H9 (cell line): ENCODE results near the gene IFNAR2. TPM values are rescaled to one million over a fixed set of nuclear protein-coding genes. Genes with fewer than 3 reads are reported as not detected.

Experiments
- DNase-seq: peaks from one replicate; pipeline ENCODE4 v3.0.0-alpha.2; 2017
- H2AFZ ChIP-seq: one replicate; pipeline ENCODE4 v1.6.1; 2013; ENCODE audit warnings: mild to moderate bottlenecking, low read length, control low read depth, moderate library complexity
- H2AK5ac ChIP-seq: 2 replicates; pipeline ENCODE4 v1.6.1; 2013; ENCODE audit warnings: low read length, control low read depth, mixed read lengths; ENCODE audit not compliant: insufficient read length
- H2BK120ac ChIP-seq: one replicate; pipeline ENCODE4 v1.6.1; 2013; ENCODE audit warnings: low read depth, mild to moderate bottlenecking, low read length, control low read depth, inconsistent platforms; ENCODE audit not compliant: poor library complexity, severe bottlenecking
- H2BK12ac ChIP-seq: 2 replicates; pipeline ENCODE4 v1.6.1; 2013; ENCODE audit warnings: low read length, control low read depth, mixed read lengths, low read depth; ENCODE audit not compliant: insufficient read length
- H2BK15ac ChIP-seq: 2 replicates; pipeline ENCODE4 v1.6.1; 2013; ENCODE audit warnings: low read depth, low read length, control low read depth
- H2BK20ac ChIP-seq: one replicate; pipeline ENCODE4 v1.6.1; 2013; ENCODE audit warnings: low read depth, mild to moderate bottlenecking, low read length, control low read depth, inconsistent platforms; ENCODE audit not compliant: poor library complexity, severe bottlenecking
- H2BK5ac ChIP-seq: 2 replicates; pipeline ENCODE4 v1.6.1; 2013; ENCODE audit warnings: low read length, control low read depth, mixed read lengths; ENCODE audit not compliant: insufficient read length
- H3K14ac ChIP-seq: 2 replicates; pipeline ENCODE4 v1.6.1; 2013; ENCODE audit warnings: low read length, control low read depth; ENCODE audit not compliant: insufficient read depth
- H3K18ac ChIP-seq: 2 replicates; pipeline ENCODE4 v1.6.1; 2013; ENCODE audit warnings: low read depth, mild to moderate bottlenecking, mixed read lengths, low read length, control low read depth; ENCODE audit not compliant: insufficient read length
- H3K23ac ChIP-seq: 2 replicates; pipeline ENCODE4 v1.6.1; 2013; ENCODE audit warnings: low read length, control low read depth, mixed read lengths, low read depth; ENCODE audit not compliant: insufficient read length
- H3K23me2 ChIP-seq: 2 replicates; pipeline ENCODE4 v1.6.1; 2013; ENCODE audit warnings: low read depth, mild to moderate bottlenecking, mixed read lengths, low read length, control low read depth; ENCODE audit not compliant: insufficient read length, poor library complexity, severe bottlenecking
- H3K27ac ChIP-seq: 2 replicates; pipeline ENCODE4 v1.5.1; 2013; ENCODE audit warnings: low read length, control low read depth, mixed read lengths, low read depth; ENCODE audit not compliant: insufficient read length
- H3K27me3 ChIP-seq: 2 replicates; pipeline ENCODE4 v1.6.1; 2013; ENCODE audit warnings: low read length, control low read depth, inconsistent platforms; ENCODE audit not compliant: insufficient read depth
- H3K4ac ChIP-seq: 2 replicates; pipeline ENCODE4 v1.6.1; 2013; ENCODE audit warnings: low read depth, mild to moderate bottlenecking, control low read depth, inconsistent platforms, low read length, moderate library complexity
- H3K4me1 ChIP-seq: 2 replicates; pipeline ENCODE4 v1.6.1; 2013; ENCODE audit warnings: low read length, control low read depth, inconsistent platforms; ENCODE audit not compliant: insufficient read depth
- H3K4me2 ChIP-seq: 2 replicates; pipeline ENCODE4 v1.6.1; 2013; ENCODE audit warnings: low read length, control low read depth, mixed read lengths; ENCODE audit not compliant: insufficient read length, insufficient read depth
- H3K56ac ChIP-seq: 2 replicates; pipeline ENCODE4 v1.6.1; 2013; ENCODE audit warnings: low read depth, mild to moderate bottlenecking, mixed read lengths, low read length, control low read depth; ENCODE audit not compliant: insufficient read length
- H3K79me1 ChIP-seq: 2 replicates; pipeline ENCODE4 v1.6.1; 2013; ENCODE audit warnings: low read depth, mild to moderate bottlenecking, moderate library complexity, low read length, control low read depth, inconsistent platforms; ENCODE audit not compliant: insufficient read depth, poor library complexity, severe bottlenecking
- H3K79me2 ChIP-seq: 2 replicates; pipeline ENCODE4 v1.6.1; 2013; ENCODE audit warnings: low read length, control low read depth, inconsistent platforms; ENCODE audit not compliant: insufficient read depth
- H3K9ac ChIP-seq: 2 replicates; pipeline ENCODE4 v1.6.1; 2013; ENCODE audit warnings: low read length, control low read depth, mixed read lengths; ENCODE audit not compliant: insufficient read length; ENCODE audit errors: extremely low read depth
- H3K9me3 ChIP-seq: one replicate; pipeline ENCODE4 v1.6.1; 2013; ENCODE audit warnings: low read depth, low read length, inconsistent platforms; ENCODE audit not compliant: control insufficient read depth
- H3T11ph ChIP-seq: one replicate; pipeline ENCODE4 v1.6.1; 2013; ENCODE audit warnings: mild to moderate bottlenecking, low read length, control low read depth, inconsistent platforms
- H4K20me1 ChIP-seq: one replicate; pipeline ENCODE4 v1.6.1; 2013; ENCODE audit not compliant: control insufficient read depth, insufficient read length, insufficient read depth
- H4K5ac ChIP-seq: 2 replicates; pipeline ENCODE4 v1.6.1; 2013; ENCODE audit warnings: low read depth, mild to moderate bottlenecking, mixed read lengths, low read length, control low read depth; ENCODE audit not compliant: insufficient read length
- H4K8ac ChIP-seq: replicated peaks from 2 replicates; pipeline ENCODE4 v1.6.1; 2013; ENCODE audit warnings: low read length, control low read depth, mixed read lengths, low read depth; ENCODE audit not compliant: insufficient read length
- H4K91ac ChIP-seq: 2 replicates; pipeline ENCODE4 v1.6.1; 2013; ENCODE audit warnings: low read depth, mild to moderate bottlenecking, moderate library complexity, mixed read lengths, low read length, control low read depth; ENCODE audit not compliant: insufficient read length
- H3K27ac Mint-ChIP-seq, 3 experiments: 2 replicates in 2 of 3; 3 replicates in 1 of 3; pipeline ENCODE4 v1.8.0; 2020 to 2021; ENCODE audit warnings: mixed read lengths in 3 of 3, mild to moderate bottlenecking in 1 of 3, moderate library complexity in 1 of 3
- H3K27me3 Mint-ChIP-seq: 2 replicates; pipeline ENCODE4 v1.8.0; 2021; ENCODE audit warnings: low read depth, mild to moderate bottlenecking, moderate library complexity, mixed read lengths
- H3K36me3 Mint-ChIP-seq, 3 experiments: 2 replicates in 2 of 3; 3 replicates in 1 of 3; pipeline ENCODE4 v1.8.0; 2020 to 2021; ENCODE audit warnings: low read depth in 3 of 3, mixed read lengths in 3 of 3; ENCODE audit not compliant: insufficient read depth in 1 of 3
- H3K4me1 Mint-ChIP-seq, 2 experiments: 2 replicates each; pipeline ENCODE4 v1.8.0; 2020; ENCODE audit warnings: mixed read lengths in 2 of 2
- H3K4me3 Mint-ChIP-seq, 2 experiments: 2 replicates in 1 of 2; 3 replicates in 1 of 2; pipeline ENCODE4 v1.8.0; 2020 to 2021; ENCODE audit warnings: mild to moderate bottlenecking in 2 of 2, mixed read lengths in 2 of 2, moderate library complexity in 1 of 2
- H3K9me3 Mint-ChIP-seq, 2 experiments: 2 replicates in 1 of 2; 3 replicates in 1 of 2; pipeline ENCODE4 v1.8.0; 2020; ENCODE audit warnings: mild to moderate bottlenecking in 2 of 2, mixed read lengths in 2 of 2, moderate library complexity in 1 of 2
- WGBS: extraction: QIAGEN DNeasy Blood & Tissue Kit; methylation state at CpG from one replicate; pipeline ENCODE4 v1.1.7; 2013; ENCODE audit warnings: missing lambda C conversion rate, low lambda C conversion rate, mixed read lengths; ENCODE audit not compliant: insufficient read length; ENCODE audit errors: extremely low coverage; 5-methylcytosine and 5-hydroxymethylcytosine counted together
- total RNA-seq: library from RNA; stranded (reverse); gene quantifications from 2 replicates; pipeline ENCODE4 v1.2.1, GENCODE V29; 2021
- TF ChIP-seq, protein P1 (sequence below): fragments of 200-600 bp; sonication (generic); conservative IDR thresholded peaks from 3 replicates; pipeline ENCODE4 v1.8.0; 2021; ENCODE audit warnings: antibody characterized with exemption, mild to moderate bottlenecking

The IFNAR2 gene
- total RNA-seq, 1 experiment from 2014 or later: 14.4 TPM

GRCh38 chr21:33198346-33199099 is 31.2 kb upstream of the IFNAR2 start:
- H3K27ac Mint-ChIP-seq: no peak overlapping the region
- Histone ChIP-seq H4K91ac (no peak overlapping the region), H3K27me3 (no peaks in the 10 kb centered on the region), H3K27ac (no peak overlapping the region), H3K23ac (no peak overlapping the region), H2BK15ac (no peak overlapping the region), H3K4ac (no peak overlapping the region), H4K20me1 (no peaks in the 10 kb centered on the region), H4K5ac (no peak overlapping the region), H4K8ac (no peak overlapping the region), H3K4me1 (no peaks in the 10 kb centered on the region), H3K56ac (no peak overlapping the region), H3T11ph (no peak overlapping the region), H2AFZ (no peak overlapping the region), H3K23me2 (no peaks in the 10 kb centered on the region), H2AK5ac (no peak overlapping the region), H3K79me1 (no peaks in the 10 kb centered on the region), H2BK5ac (no peak overlapping the region), H2BK20ac (no peak overlapping the region), H2BK120ac (no peak overlapping the region), H3K18ac (no peak overlapping the region), H3K9ac (no peak overlapping the region), H3K14ac (no peak overlapping the region), H3K9me3 (no peaks in the 10 kb centered on the region), H3K79me2 (no peaks in the 10 kb centered on the region), H3K4me2 (no peak overlapping the region), H2BK12ac (no peak overlapping the region)
- TF ChIP-seq, protein P1, sequence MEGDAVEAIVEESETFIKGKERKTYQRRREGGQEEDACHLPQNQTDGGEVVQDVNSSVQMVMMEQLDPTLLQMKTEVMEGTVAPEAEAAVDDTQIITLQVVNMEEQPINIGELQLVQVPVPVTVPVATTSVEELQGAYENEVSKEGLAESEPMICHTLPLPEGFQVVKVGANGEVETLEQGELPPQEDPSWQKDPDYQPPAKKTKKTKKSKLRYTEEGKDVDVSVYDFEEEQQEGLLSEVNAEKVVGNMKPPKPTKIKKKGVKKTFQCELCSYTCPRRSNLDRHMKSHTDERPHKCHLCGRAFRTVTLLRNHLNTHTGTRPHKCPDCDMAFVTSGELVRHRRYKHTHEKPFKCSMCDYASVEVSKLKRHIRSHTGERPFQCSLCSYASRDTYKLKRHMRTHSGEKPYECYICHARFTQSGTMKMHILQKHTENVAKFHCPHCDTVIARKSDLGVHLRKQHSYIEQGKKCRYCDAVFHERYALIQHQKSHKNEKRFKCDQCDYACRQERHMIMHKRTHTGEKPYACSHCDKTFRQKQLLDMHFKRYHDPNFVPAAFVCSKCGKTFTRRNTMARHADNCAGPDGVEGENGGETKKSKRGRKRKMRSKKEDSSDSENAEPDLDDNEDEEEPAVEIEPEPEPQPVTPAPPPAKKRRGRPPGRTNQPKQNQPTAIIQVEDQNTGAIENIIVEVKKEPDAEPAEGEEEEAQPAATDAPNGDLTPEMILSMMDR: no peak
- no peaks in the 10 kb centered on the region for H3K36me3 Mint-ChIP-seq
- H3K4me3 Mint-ChIP-seq: no peak overlapping the region
- no peaks in the 10 kb centered on the region for H3K9me3 Mint-ChIP-seq
- 100% methylated on average over 1 of the region's 9 CpGs for WGBS
- H3K4me1 Mint-ChIP-seq: peaks cover 11 to 15% of the 10 kb centered on the region in 2 experiments
- no peak for DNase-seq
- H3K27me3 Mint-ChIP-seq: peaks cover 6% of the 10 kb centered on the region; the same call in 1 of the 2 replicates
